BJ (cell line): ENCODE results near the gene LEPROT. TPM values are rescaled to one million over a fixed set of nuclear protein-coding genes. Genes with fewer than 3 reads are reported as not detected.

Experiments used
- CTCF ChIA-PET: fragments of 350-600 bp; formaldehyde crosslinking; extraction: SDS; loops from one replicate; lab custom pipeline; 2021; ENCODE audit warnings: antibody characterized with exemption, inconsistent platforms; lab: Yijun Ruan, JAX
- POLR2A ChIA-PET: fragments of 300-600 bp; sonication (Branson Sonifier 250); formaldehyde crosslinking; extraction: SDS; loops from one replicate; lab custom pipeline; 2021; ENCODE audit warnings: antibody characterized with exemption; lab: Charles Lee
- DNase-seq: peaks from one replicate; pipeline ENCODE4 v3.0.0-alpha.2; 2011; ENCODE audit warnings: low read depth
- H3K27me3 ChIP-seq: 2 replicates; pipeline ENCODE4 v1.6.0; 2011; ENCODE audit warnings: low read length; ENCODE audit not compliant: control insufficient read depth, insufficient read depth
- H3K36me3 ChIP-seq: 2 replicates; pipeline ENCODE4 v1.5.1; 2011; ENCODE audit warnings: low read length; ENCODE audit not compliant: control insufficient read depth, insufficient read depth
- H3K4me3 ChIP-seq: 2 replicates; pipeline ENCODE4 v1.5.1; 2011; ENCODE audit warnings: low read depth, mild to moderate bottlenecking, control low read depth, low read length
- CTCF ChIP-seq: IDR thresholded peaks from 2 replicates; pipeline ENCODE4 v1.5.1; 2011; ENCODE audit warnings: low read depth, mild to moderate bottlenecking, control low read depth, inconsistent platforms, low read length, moderate library complexity; ENCODE audit not compliant: insufficient read depth
- polyA plus RNA-seq: library from polyadenylated mRNA; depleted of rRNA; stranded (reverse); fragments of >200 nt; gene quantifications from 2 replicates; pipeline ENCODE4 v1.2.3, GENCODE V29; 2011

LEPROT gene
- polyA plus RNA-seq, 1 experiment, result 66.2 TPM

GRCh38 chr1:65434760-65435159 lies 14.3 kb downstream of the LEPROT start:
- CTCF ChIA-PET, result interaction anchor here (1.0 to 3.9 kb wide), 2 partner anchors 25 to 32 kb away, joined by 3 to 11 read pairs; no protein-coding TSS in a partner anchor
- no peak for TF ChIP-seq CTCF
- DNase-seq, result no peak
- Histone ChIP-seq H3K4me3 (no peak overlapping the region), H3K36me3 (peaks cover 5% of the 10 kb centered on the region), H3K27me3 (no peaks in the 10 kb centered on the region)
- POLR2A ChIA-PET, result no interaction called here

- Histone ChIP-seq H3K4me3 (no peak overlapping the region), H3K27me3 (no peaks in the 10 kb centered on the region), H3K36me3 (peaks cover 5% of the 10 kb centered on the region)
- ChIA-PET POLR2A (interaction anchor here (1.2 kb wide), 1 partner anchor 24 kb away, joined by 4 read pairs; no protein-coding TSS in a partner anchor), CTCF (interaction anchor here (0.8 to 3.9 kb wide), 3 partner anchors 24 to 252 kb away, joined by 3 to 11 read pairs (median 5); no protein-coding TSS in a partner anchor)
- no peak for DNase-seq
- no peak for TF ChIP-seq CTCF
These were observed 15.5 kb downstream of the LEPROT start for GRCh38 chr1:65435987-65436386.

- CTCF ChIA-PET, result interaction anchor here (3.9 kb wide), 1 partner anchor 22 kb away, joined by 11 read pairs; no protein-coding TSS in a partner anchor
- no peak for DNase-seq
- POLR2A ChIA-PET, result no interaction called here
- H3K4me3 ChIP-seq, result no peak overlapping the region
- H3K27me3 ChIP-seq, result no peaks in the 10 kb centered on the region
- peaks cover 2% of the 10 kb centered on the region; the same call in 1 of the 2 replicates for H3K36me3 ChIP-seq
- TF ChIP-seq CTCF, result no peak
These were observed 17.1 kb downstream of the LEPROT start for GRCh38 chr1:65437616-65438015.

- CTCF ChIA-PET, result interaction anchor here (0.5 to 2.5 kb wide), 4 partner anchors 9 to 225 kb away, joined by 3 to 10 read pairs (median 4); no protein-coding TSS in a partner anchor
These were observed 19.9 kb downstream of the LEPROT start for GRCh38 chr1:65440322-65440900.

More at GRCh38 chr1:65440322-65440900, 19.9 kb downstream of the LEPROT start:
- Histone ChIP-seq H3K27me3 (no peaks in the 10 kb centered on the region), H3K4me3 (no peak overlapping the region), H3K36me3 (no peaks in the 10 kb centered on the region)
- POLR2A ChIA-PET, result interaction anchor here (0.7 kb wide), 1 partner anchor 13 kb away, joined by 3 read pairs; no protein-coding TSS in a partner anchor
- no peak for TF ChIP-seq CTCF
- DNase-seq, result no peak
